PFSK-1 (cell line): Measurements from ENCODE around the gene RAB3C.

Experiments
- FOXP2 ChIP-seq: optimal IDR thresholded peaks from 2 replicates; pipeline ENCODE3; 2011; ENCODE audit warnings: borderline replicate concordance, control low read depth, inconsistent platforms; ENCODE audit not compliant: insufficient read depth; ENCODE audit errors: extremely low read length, extremely low read depth
- POLR2AphosphoS5 ChIP-seq: IDR thresholded peaks from 2 replicates; pipeline ENCODE4 v1.6.1; 2012; ENCODE audit warnings: low read depth, mild to moderate bottlenecking, control low read depth, low read length, moderate library complexity
- REST ChIP-seq, 2 experiments: IDR thresholded peaks; 2 replicates each; pipeline versions ENCODE4 v1.6.1 to v1.8.0; 2011 to 2012; ENCODE audit warnings: low read depth in 2 of 2, low read length in 2 of 2, control low read depth in 1 of 2, inconsistent platforms in 1 of 2, mild to moderate bottlenecking in 1 of 2, moderate library complexity in 1 of 2; ENCODE audit not compliant: insufficient read depth in 1 of 2
- SIN3A ChIP-seq: IDR thresholded peaks from 2 replicates; pipeline ENCODE4 v1.6.1; 2012; ENCODE audit warnings: mild to moderate bottlenecking, low read length, moderate library complexity, borderline replicate concordance; ENCODE audit not compliant: insufficient read depth
- TAF1 ChIP-seq: IDR thresholded peaks from 2 replicates; pipeline ENCODE4 v1.6.1; 2012; ENCODE audit warnings: low read length, control low read depth, borderline replicate concordance; ENCODE audit not compliant: insufficient read depth

GRCh38 chr5:58737671-58738070, 154.8 kb downstream of the RAB3C start:
- TF ChIP-seq SIN3A (no peak), POLR2AphosphoS5 (no peak), TAF1 (no peak), REST (IDR thresholded peaks at IDR 0.05; ENCODE audit: insufficient read depth in 1 of 2, low read depth in 2 of 2, low read length in 2 of 2) (no peak), FOXP2 (no peak)
